GM21381 (cell line): ENCODE measurements around the gene FILIP1L.

ENCODE experiments used
- ATAC-seq: cut with Tn5 transposase; IDR thresholded peaks from one replicate; pipeline ENCODE4 v1.9.1; 2021; ENCODE audit warnings: mild to moderate bottlenecking, moderate library complexity; ENCODE audit not compliant: unreplicated experiment

The FILIP1L gene

DNA sequence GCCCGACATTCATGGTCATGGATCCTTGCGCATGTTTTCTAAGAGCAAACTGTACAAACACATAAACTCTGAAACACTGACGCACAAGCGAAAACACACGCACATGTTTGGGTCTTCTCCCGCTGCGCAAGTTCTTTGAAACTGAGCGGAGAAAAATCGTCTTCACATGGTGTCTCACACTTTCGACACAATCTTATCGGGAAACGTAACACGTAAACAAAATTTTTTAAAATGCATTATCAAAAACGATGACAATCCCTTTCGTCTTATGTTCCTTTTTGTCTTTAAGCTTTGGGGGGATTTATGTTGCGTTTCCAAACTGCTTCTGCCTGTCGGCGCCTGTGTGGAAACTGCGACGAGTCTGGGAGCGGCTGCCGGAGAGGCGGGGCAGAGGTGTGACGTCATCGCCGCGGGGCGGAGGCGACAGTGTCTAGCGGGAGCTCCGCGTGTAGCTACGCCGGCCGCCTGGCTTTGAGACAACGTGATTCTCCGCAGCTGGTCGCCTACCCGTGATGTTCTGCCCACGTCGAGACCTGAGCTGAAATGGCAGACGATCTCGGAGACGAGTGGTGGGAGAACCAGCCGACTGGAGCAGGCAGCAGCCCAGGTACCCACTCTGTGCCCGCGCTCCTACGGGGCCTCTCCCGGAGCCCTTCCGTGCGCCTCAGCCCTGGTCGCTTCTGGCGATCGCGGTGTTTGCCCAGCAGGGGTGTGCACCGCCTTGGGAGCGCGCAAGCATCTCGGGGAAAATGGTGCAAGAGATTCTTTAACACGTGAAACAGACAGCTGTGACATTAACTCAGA lies 296.7 kb downstream of the FILIP1L start, which contains the start of gene CMSS1:
Gene CMSS1, plus strand, starts transcription at position 426 of the 804 bp plus-strand sequence.
- ATAC-seq = peak; percentile 97

GRCh38 chr3:99817047-99817436 lies 297.3 kb downstream of the FILIP1L start:
- no peak for ATAC-seq

GRCh38 chr3:99810403-99810802 lies 303.9 kb downstream of the FILIP1L start:
- ATAC-seq = no peak

- no peak for ATAC-seq
These were observed 304.7 kb downstream of the FILIP1L start for GRCh38 chr3:99809565-99809964.

GRCh38 chr3:99808163-99808794 lies 306.0 kb downstream of the FILIP1L start:
- peak; percentile 65 for ATAC-seq

- no peak for ATAC-seq
These were observed 309.1 kb downstream of the FILIP1L start for GRCh38 chr3:99805160-99805559.

GRCh38 chr3:99803297-99803696 lies 311.0 kb downstream of the FILIP1L start:
- no peak for ATAC-seq

DNA sequence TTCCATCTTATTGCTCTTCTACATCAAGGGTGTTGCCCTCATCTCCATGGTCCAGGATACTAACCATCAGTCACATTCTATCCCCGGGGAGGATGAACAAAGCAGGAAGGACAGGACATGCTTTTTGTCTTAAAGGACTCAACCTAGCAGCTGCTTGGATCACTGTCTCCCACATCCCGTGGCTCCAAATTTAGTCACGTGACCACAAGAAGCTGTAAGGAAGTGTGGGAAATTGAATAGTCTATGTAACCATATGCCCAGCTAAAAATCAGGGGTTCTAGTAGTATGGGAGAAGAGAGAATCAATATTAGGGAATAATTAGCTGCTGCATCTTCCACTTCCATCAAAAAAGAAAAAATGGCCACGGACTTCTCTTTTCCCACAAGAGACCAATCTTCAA lies 314.9 kb downstream of the FILIP1L start:
- ATAC-seq = no peak

GRCh38 chr3:99795573-99795972 lies 318.7 kb downstream of the FILIP1L start:
- ATAC-seq = no peak

DNA sequence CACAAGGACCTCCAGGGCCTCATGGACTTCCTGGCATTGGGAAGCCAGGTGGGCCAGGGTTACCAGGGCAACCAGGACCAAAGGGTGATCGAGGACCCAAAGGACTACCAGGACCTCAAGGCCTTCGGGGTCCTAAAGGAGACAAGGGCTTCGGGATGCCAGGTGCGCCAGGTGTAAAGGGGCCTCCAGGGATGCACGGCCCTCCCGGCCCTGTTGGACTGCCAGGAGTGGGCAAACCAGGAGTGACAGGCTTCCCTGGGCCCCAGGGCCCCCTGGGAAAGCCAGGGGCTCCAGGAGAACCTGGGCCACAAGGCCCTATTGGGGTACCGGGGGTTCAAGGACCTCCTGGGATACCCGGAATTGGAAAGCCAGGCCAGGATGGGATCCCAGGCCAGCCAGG lies 319.8 kb downstream of the FILIP1L start:
- ATAC-seq = no peak

DNA sequence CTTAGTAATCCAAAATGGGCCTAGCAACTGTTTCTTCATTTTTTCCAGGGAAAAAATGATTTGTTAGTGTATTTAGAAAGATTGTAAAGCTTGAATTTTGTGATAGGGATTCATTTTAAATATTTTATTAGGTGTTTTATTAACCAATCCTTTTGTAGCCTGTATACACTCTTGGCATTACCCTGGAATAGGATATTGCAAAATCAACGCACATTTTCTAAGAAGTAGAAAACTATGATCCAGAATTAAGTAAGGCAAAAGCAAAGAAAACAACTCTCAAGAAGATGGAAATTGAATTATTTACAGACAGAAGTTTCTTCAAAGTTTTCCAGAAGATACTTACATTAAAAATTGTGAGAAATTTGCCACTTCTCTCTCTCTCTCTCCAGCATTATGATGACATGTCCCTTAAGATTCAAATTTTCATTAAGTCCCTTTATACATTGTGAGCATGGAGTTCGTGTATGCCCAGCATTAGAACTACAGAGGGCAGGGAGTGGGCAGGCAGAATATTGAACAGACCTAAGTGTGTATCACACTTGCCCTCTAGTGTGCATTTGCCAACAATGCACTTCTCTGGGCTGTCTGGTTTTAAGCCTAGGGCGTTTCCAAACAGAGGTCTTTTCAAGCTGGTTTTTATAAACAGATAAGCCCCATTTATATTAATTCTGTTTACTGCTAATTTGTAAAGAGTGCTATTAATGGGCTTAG lies 325.1 kb downstream of the FILIP1L start:
- peak; percentile 91 for ATAC-seq
